Endothelial cell of umbilical vein (primary cell): ENCODE measurements around the gene CLPTM1L. TPM values are rescaled to one million over a fixed set of nuclear protein-coding genes. Genes with fewer than 3 reads are reported as not detected.

Experiments
- BruUV-seq: library from RNA; stranded (reverse); fragments of 400-500 nt; replicated peaks from 2 replicates; lab custom pipeline; 2021; lab: Mats Ljungman, UMichigan
- CTCF ChIA-PET: fragments of 300-600, 350-600 bp; sonication (Branson Sonifier 250); formaldehyde crosslinking; loops from one replicate; lab custom pipeline; 2021; ENCODE audit warnings: antibody characterized with exemption, inconsistent platforms; lab: Charles Lee
- POLR2A ChIA-PET: fragments of 300-600, 350-600 bp; sonication (Branson Sonifier 250); formaldehyde crosslinking; loops from one replicate; lab custom pipeline; 2021; ENCODE audit warnings: antibody characterized with exemption, inconsistent platforms; lab: Charles Lee
- DNase-seq: peaks from one replicate; pipeline ENCODE4 v3.0.0-alpha.2; 2011; ENCODE audit warnings: low read depth, low spot score
- FAIRE-seq: peaks from 2 replicates; lab custom pipeline; 2011; peaks lifted over from hg19 to GRCh38; lab: Jason Lieb, UNC
- H2AFZ ChIP-seq: 2 replicates; pipeline ENCODE4 v1.6.0; 2012; ENCODE audit warnings: low read depth, low read length, control low read depth, inconsistent platforms
- H3K27ac ChIP-seq: 2 replicates; pipeline ENCODE4 v1.5.1; 2011; ENCODE audit warnings: low read depth, mild to moderate bottlenecking, control low read depth, low read length, moderate library complexity; ENCODE audit not compliant: insufficient read depth
- H3K27me3 ChIP-seq, 2 experiments: 2 replicates each; pipeline versions ENCODE4 v1.6.0 to v1.6.1; 2011; ENCODE audit warnings: low read length in 2 of 2, mixed read lengths in 1 of 2; ENCODE audit not compliant: control insufficient read depth in 2 of 2, insufficient read depth in 2 of 2
- H3K36me3 ChIP-seq, 2 experiments: 2 replicates in 1 of 2; 3 replicates in 1 of 2; pipeline ENCODE4 v1.5.1; 2011; ENCODE audit warnings: low read length in 2 of 2, mild to moderate bottlenecking in 1 of 2, moderate library complexity in 1 of 2; ENCODE audit not compliant: control insufficient read depth in 2 of 2, insufficient read depth in 2 of 2; ENCODE audit errors: extremely low read depth in 1 of 2
- H3K4me1 ChIP-seq: 3 replicates; pipeline ENCODE4 v1.5.1; 2011; ENCODE audit warnings: mild to moderate bottlenecking, low read length; ENCODE audit not compliant: control insufficient read depth, insufficient read depth; ENCODE audit errors: extremely low read depth
- H3K4me2 ChIP-seq: 2 replicates; pipeline ENCODE4 v1.6.1; 2011; ENCODE audit warnings: low read length, control low read depth, mixed read lengths; ENCODE audit not compliant: insufficient read depth
- H3K4me3 ChIP-seq, 3 experiments: fragments of 200-600 bp in 1 of 3; sonication (generic), shearing (Covaris generic) in 1 of 3; replicated peaks in 1 of 3; 2 replicates each; pipeline ENCODE4 v1.5.1; 2011 to 2016; ENCODE audit warnings: control low read depth in 3 of 3, low read length in 3 of 3, mild to moderate bottlenecking in 2 of 3, inconsistent platforms in 1 of 3, low read depth in 1 of 3, moderate library complexity in 1 of 3; ENCODE audit not compliant: insufficient read depth in 1 of 3
- H3K79me2 ChIP-seq: 2 replicates; pipeline ENCODE4 v1.6.0; 2012; ENCODE audit warnings: low read length, inconsistent platforms; ENCODE audit not compliant: control insufficient read depth, insufficient read depth
- H3K9ac ChIP-seq: replicated peaks from 2 replicates; pipeline ENCODE3; 2011; ENCODE audit warnings: low read length, control low read depth; ENCODE audit not compliant: insufficient read depth; ENCODE audit errors: extremely low read depth
- H3K9me1 ChIP-seq: replicated peaks from 3 replicates; pipeline ENCODE4 v1.6.0; 2011; ENCODE audit warnings: mild to moderate bottlenecking, low read length; ENCODE audit not compliant: control insufficient read depth, insufficient read depth; ENCODE audit errors: extremely low read depth
- H3K9me3 ChIP-seq: replicated peaks from 2 replicates; pipeline ENCODE4 v1.5.1; 2012; ENCODE audit warnings: low read length, inconsistent platforms; ENCODE audit not compliant: control insufficient read depth, insufficient read depth
- H4K20me1 ChIP-seq: replicated peaks from 2 replicates; pipeline ENCODE3; 2011; ENCODE audit warnings: mild to moderate bottlenecking, low read length; ENCODE audit not compliant: control insufficient read depth, insufficient read depth; ENCODE audit errors: extremely low read depth
- EZH2 ChIP-seq: IDR thresholded peaks from 2 replicates; pipeline ENCODE4 v1.6.1; 2012; ENCODE audit warnings: borderline replicate concordance, low read depth, mild to moderate bottlenecking, moderate library complexity, low read length, inconsistent platforms; ENCODE audit not compliant: severe bottlenecking
- FOS ChIP-seq: IDR thresholded peaks from 2 replicates; pipeline ENCODE4 v1.6.1; 2011; ENCODE audit warnings: mild to moderate bottlenecking, low read length, moderate library complexity, borderline replicate concordance; ENCODE audit not compliant: insufficient read depth
- GATA2 ChIP-seq: IDR thresholded peaks from 2 replicates; pipeline ENCODE4 v1.7.0; 2011; ENCODE audit warnings: low read depth, mild to moderate bottlenecking, moderate library complexity, mixed read lengths, low read length; ENCODE audit not compliant: insufficient read length, insufficient read depth
- JUN ChIP-seq: IDR thresholded peaks from 2 replicates; pipeline ENCODE4 v1.6.1; 2011; ENCODE audit warnings: borderline replicate concordance, low read depth; ENCODE audit not compliant: insufficient read length, insufficient read depth
- MAX ChIP-seq: IDR thresholded peaks from 2 replicates; pipeline ENCODE4 v1.6.1; 2011; ENCODE audit not compliant: insufficient read depth, insufficient read length
- MYC ChIP-seq: IDR thresholded peaks from one replicate; pipeline ENCODE4 v1.6.1; 2011; ENCODE audit warnings: mild to moderate bottlenecking, low read depth, low read length
- POLR2A ChIP-seq: IDR thresholded peaks from 2 replicates; pipeline ENCODE4 v1.6.1; 2012; ENCODE audit warnings: low read depth, mild to moderate bottlenecking, control low read depth, low read length
- POLR2AphosphoS5 ChIP-seq: IDR thresholded peaks from 2 replicates; pipeline ENCODE4 v1.6.1; 2012; ENCODE audit warnings: low read depth, mild to moderate bottlenecking, control low read depth, low read length, moderate library complexity; ENCODE audit not compliant: insufficient read depth
- dilution Hi-C: fragments of 300-500 bp; cut with MboI; formaldehyde crosslinking; loops from one replicate; pipeline ENCODE4 v1.15.0; 2019; ENCODE audit warnings: low sequenced_read_pairs; ENCODE audit not compliant: extremely low pct_ligation_motif_present
- intact Hi-C: fragments of 100-400 bp; cut with micrococcal nuclease; formaldehyde crosslinking; loops from one replicate; pipeline ENCODE4 v1.10.0; 2022
- polyA plus RNA-seq, 4 experiments: library from polyadenylated mRNA; depleted of rRNA in 3 of 4; stranded (reverse) in 3 of 4; unstranded in 1 of 4; fragments of >200 nt; gene quantifications; 2 replicates each; pipeline versions ENCODE4 v1.2.1 to v1.2.3, GENCODE V29; 2011 to 2012; ENCODE audit warnings: missing spikeins in 1 of 4
- total RNA-seq: library from RNA; stranded (reverse); gene quantifications from 2 replicates; pipeline ENCODE4 v1.2.3, GENCODE V29; 2021
- TF ChIP-seq, protein P1 (sequence below), 2 donors: IDR thresholded peaks; 1 replicate in 1 of 2; 2 replicates in 1 of 2; pipeline ENCODE4 v1.5.1; 2011; ENCODE audit warnings: low read length in 2 of 2, mild to moderate bottlenecking in 2 of 2, moderate library complexity in 2 of 2, control low read depth in 1 of 2, inconsistent platforms in 1 of 2, low read depth in 1 of 2; ENCODE audit not compliant: insufficient read depth in 1 of 2; ENCODE audit errors: extremely low read depth in 1 of 2

Gene CLPTM1L
- total and polyA plus RNA-seq, 2 donors (not counting 3 experiments of a cell fraction or from before 2014, with no cell fraction given): 116 to 191 TPM

DNA sequence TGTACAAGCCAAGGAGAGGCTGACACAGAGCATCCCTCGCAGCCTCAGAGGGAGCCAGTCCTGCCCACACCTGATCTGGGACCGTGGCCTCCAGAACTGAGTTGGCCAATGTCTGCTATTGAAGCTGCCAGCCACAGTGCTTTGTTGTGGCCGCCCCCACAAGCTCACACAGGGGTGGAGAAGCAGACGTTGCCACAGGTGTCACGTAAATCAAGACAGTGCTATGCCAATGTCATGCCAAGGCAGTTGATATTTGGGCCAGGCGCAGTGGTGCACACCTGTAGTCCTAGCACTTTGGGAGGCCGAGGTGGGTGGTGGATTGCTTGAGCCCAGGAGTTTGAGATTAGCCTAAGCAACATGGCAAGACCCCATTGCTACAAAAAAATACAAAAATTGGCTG, 32.7 kb downstream of the CLPTM1L start:
- ChIA-PET POLR2A (no interaction called here), CTCF (no interaction called here)
- H3K9ac ChIP-seq: no peak overlapping the region
- DNase-seq (no peak), FAIRE-seq (no peak)
- H3K4me2 ChIP-seq: no peak overlapping the region
- H3K79me2 ChIP-seq: no peaks in the 10 kb centered on the region
- BruUV-seq: no TSS peak
- no peaks in the 10 kb centered on the region for H3K4me1 ChIP-seq
- TF ChIP-seq POLR2AphosphoS5 (no peak), POLR2A (no peak), JUN (no peak), GATA2 (no peak), MYC (no peak), MAX (no peak), EZH2 (no peak), FOS (no peak)
- TF ChIP-seq, protein P1, sequence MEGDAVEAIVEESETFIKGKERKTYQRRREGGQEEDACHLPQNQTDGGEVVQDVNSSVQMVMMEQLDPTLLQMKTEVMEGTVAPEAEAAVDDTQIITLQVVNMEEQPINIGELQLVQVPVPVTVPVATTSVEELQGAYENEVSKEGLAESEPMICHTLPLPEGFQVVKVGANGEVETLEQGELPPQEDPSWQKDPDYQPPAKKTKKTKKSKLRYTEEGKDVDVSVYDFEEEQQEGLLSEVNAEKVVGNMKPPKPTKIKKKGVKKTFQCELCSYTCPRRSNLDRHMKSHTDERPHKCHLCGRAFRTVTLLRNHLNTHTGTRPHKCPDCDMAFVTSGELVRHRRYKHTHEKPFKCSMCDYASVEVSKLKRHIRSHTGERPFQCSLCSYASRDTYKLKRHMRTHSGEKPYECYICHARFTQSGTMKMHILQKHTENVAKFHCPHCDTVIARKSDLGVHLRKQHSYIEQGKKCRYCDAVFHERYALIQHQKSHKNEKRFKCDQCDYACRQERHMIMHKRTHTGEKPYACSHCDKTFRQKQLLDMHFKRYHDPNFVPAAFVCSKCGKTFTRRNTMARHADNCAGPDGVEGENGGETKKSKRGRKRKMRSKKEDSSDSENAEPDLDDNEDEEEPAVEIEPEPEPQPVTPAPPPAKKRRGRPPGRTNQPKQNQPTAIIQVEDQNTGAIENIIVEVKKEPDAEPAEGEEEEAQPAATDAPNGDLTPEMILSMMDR (IDR thresholded peaks at IDR 0.05; ENCODE audit: extremely low read depth in 1 of 2, insufficient read depth in 1 of 2, low read depth in 1 of 2, low read length in 2 of 2): no peak
- dilution Hi-C loops (no loop called here), intact Hi-C loops (no loop called here)
- H4K20me1 ChIP-seq: no peaks in the 10 kb centered on the region
- no peaks in the 10 kb centered on the region for H3K36me3 ChIP-seq
- no peak overlapping the region for H2AFZ ChIP-seq
- H3K4me3 ChIP-seq: no peak overlapping the region
- no peak overlapping the region for H3K27ac ChIP-seq
- H3K9me3 ChIP-seq: no peaks in the 10 kb centered on the region
- H3K27me3 ChIP-seq: no peaks in the 10 kb centered on the region
- no peaks in the 10 kb centered on the region for H3K9me1 ChIP-seq
